Measurements from ENCODE around the gene TRIM66. TPM values are rescaled to one million over a fixed set of nuclear protein-coding genes. Genes with fewer than 3 reads are reported as not detected.

Gene TRIM66
- total RNA-seq, 1 experiment from 2014 or later, result 2.1 TPM

- Mint-ChIP-seq H3K4me3 (no peak overlapping the region), H3K36me3 (ENCODE audit: insufficient read depth in 1 of 3, low read depth in 3 of 3) (peaks cover 8 to 25% (median 17%) of the 10 kb centered on the region in 3 experiments), H3K9me3 (no peaks in the 10 kb centered on the region; a peak in 1 of 5 replicates), H3K4me1 (peaks cover 46 to 53% of the 10 kb centered on the region in 2 experiments), H3K27me3 (ENCODE audit: low read depth) (no peaks in the 10 kb centered on the region; the same call in 1 of the 2 replicates), H3K27ac (peak overlapping the region in 2 of 3 experiments; percentile 18 to 72; a peak in 2 of 7 replicates)
- Histone ChIP-seq H3K4me2 (ENCODE audit: insufficient read depth, insufficient read length, low read length) (no peak overlapping the region), H3K9me3 (ENCODE audit: control insufficient read depth, low read depth, low read length) (no peaks in the 10 kb centered on the region), H2BK12ac (ENCODE audit: insufficient read length, low read depth, low read length) (no peak overlapping the region), H3K27me3 (ENCODE audit: insufficient read depth, low read length) (no peaks in the 10 kb centered on the region), H3K4me1 (ENCODE audit: insufficient read depth, low read length) (peaks cover 22% of the 10 kb centered on the region; the same call in 1 of the 2 replicates), H3K56ac (ENCODE audit: insufficient read length, low read depth, low read length) (no peak overlapping the region), H3K4ac (ENCODE audit: low read depth, low read length) (no peak overlapping the region), H3K9ac (ENCODE audit: extremely low read depth, insufficient read length, low read length) (no peak overlapping the region), H4K5ac (ENCODE audit: insufficient read length, low read depth, low read length) (no peak overlapping the region), H2AFZ (ENCODE audit: low read length) (no peak overlapping the region), H3K23ac (ENCODE audit: insufficient read length, low read depth, low read length) (no peak overlapping the region), H3K79me1 (ENCODE audit: insufficient read depth, low read depth, low read length, poor library complexity, severe bottlenecking) (no peaks in the 10 kb centered on the region), H2BK15ac (ENCODE audit: low read depth, low read length) (no peak overlapping the region), H3T11ph (ENCODE audit: low read length) (no peak overlapping the region), H3K18ac (ENCODE audit: insufficient read length, low read depth, low read length) (no peak overlapping the region), H2AK5ac (ENCODE audit: insufficient read length, low read length) (no peak overlapping the region), H3K23me2 (ENCODE audit: insufficient read length, low read depth, low read length, poor library complexity, severe bottlenecking) (no peaks in the 10 kb centered on the region), H3K79me2 (ENCODE audit: insufficient read depth, low read length) (no peaks in the 10 kb centered on the region), H2BK20ac (ENCODE audit: low read depth, low read length, poor library complexity, severe bottlenecking) (no peak overlapping the region), H3K27ac (ENCODE audit: insufficient read length, low read depth, low read length) (no peak overlapping the region), H4K8ac (replicated peaks; ENCODE audit: insufficient read length, low read depth, low read length) (no peak overlapping the region), H3K14ac (ENCODE audit: insufficient read depth, low read length) (no peak overlapping the region; the same call in 1 of the 2 replicates), H4K20me1 (ENCODE audit: control insufficient read depth, insufficient read depth, insufficient read length) (no peaks in the 10 kb centered on the region), H4K91ac (ENCODE audit: insufficient read length, low read depth, low read length) (no peak overlapping the region), H2BK5ac (ENCODE audit: insufficient read length, low read length) (no peak overlapping the region), H2BK120ac (ENCODE audit: low read depth, low read length, poor library complexity, severe bottlenecking) (no peak overlapping the region)
- no peak for DNase-seq
- no CpG with 5 or more reads among the region's 2 CpGs for WGBS (ENCODE audit: extremely low coverage, insufficient read length, low lambda C conversion rate)
- TF ChIP-seq, protein P1, sequence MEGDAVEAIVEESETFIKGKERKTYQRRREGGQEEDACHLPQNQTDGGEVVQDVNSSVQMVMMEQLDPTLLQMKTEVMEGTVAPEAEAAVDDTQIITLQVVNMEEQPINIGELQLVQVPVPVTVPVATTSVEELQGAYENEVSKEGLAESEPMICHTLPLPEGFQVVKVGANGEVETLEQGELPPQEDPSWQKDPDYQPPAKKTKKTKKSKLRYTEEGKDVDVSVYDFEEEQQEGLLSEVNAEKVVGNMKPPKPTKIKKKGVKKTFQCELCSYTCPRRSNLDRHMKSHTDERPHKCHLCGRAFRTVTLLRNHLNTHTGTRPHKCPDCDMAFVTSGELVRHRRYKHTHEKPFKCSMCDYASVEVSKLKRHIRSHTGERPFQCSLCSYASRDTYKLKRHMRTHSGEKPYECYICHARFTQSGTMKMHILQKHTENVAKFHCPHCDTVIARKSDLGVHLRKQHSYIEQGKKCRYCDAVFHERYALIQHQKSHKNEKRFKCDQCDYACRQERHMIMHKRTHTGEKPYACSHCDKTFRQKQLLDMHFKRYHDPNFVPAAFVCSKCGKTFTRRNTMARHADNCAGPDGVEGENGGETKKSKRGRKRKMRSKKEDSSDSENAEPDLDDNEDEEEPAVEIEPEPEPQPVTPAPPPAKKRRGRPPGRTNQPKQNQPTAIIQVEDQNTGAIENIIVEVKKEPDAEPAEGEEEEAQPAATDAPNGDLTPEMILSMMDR (conservative IDR thresholded peaks at IDR 0.05), result no peak
Observed at GRCh38 chr11:8704136-8704535, 21.7 kb upstream of the TRIM66 start.
